ENCODE measurements around the gene ESYT3. TPM values are rescaled to one million over a fixed set of nuclear protein-coding genes. Genes with fewer than 3 reads are reported as not detected.
"Not testable (repeated sequence)": the region's sequence is repeated elsewhere in the genome, so short reads cannot be mapped to it uniquely, and the experiment has no call there.

The ESYT3 gene
- total RNA-seq, 1 donor from 2014 or later = 1.0 TPM

- Histone ChIP-seq H3K27ac (replicated peaks) (no peak overlapping the region), H3K27me3 (ENCODE audit: low read depth) (no peaks in the 10 kb centered on the region), H3K4me1 (no peaks in the 10 kb centered on the region), H3K4me3 (no peak overlapping the region), H3K36me3 (no peaks in the 10 kb centered on the region), H3K9me3 (replicated peaks) (no peaks in the 10 kb centered on the region)
- no peak for DNase-seq
- intact Hi-C loops (cut with micrococcal nuclease) = no loop called here
- no peak for TF ChIP-seq CTCF (IDR thresholded peaks at IDR 0.05; ENCODE audit: borderline replicate concordance)
Measured at GRCh38 chr3:138450704-138451424, 16.4 kb downstream of the ESYT3 start.

GRCh38 chr3:138451595-138452162 lies 17.3 kb downstream of the ESYT3 start:
- no peaks in the 10 kb centered on the region for H3K36me3 ChIP-seq
- no peak for TF ChIP-seq CTCF (IDR thresholded peaks at IDR 0.05; ENCODE audit: borderline replicate concordance)
- no peak overlapping the region for H3K27ac ChIP-seq (replicated peaks)
- no peaks in the 10 kb centered on the region for H3K9me3 ChIP-seq (replicated peaks)
- intact Hi-C loops (cut with micrococcal nuclease) = no loop called here
- no peaks in the 10 kb centered on the region for H3K27me3 ChIP-seq (ENCODE audit: low read depth)
- H3K4me1 ChIP-seq = no peaks in the 10 kb centered on the region
- no peak overlapping the region for H3K4me3 ChIP-seq
- DNase-seq = no peak

- DNase-seq = no peak
Measured at GRCh38 chr3:138452436-138452835, 18.0 kb downstream of the ESYT3 start.

GRCh38 chr3:138453940-138454339 lies 19.5 kb downstream of the ESYT3 start:
- intact Hi-C loops (cut with micrococcal nuclease); DNase-seq; H3K36me3 ChIP-seq: not testable (repeated sequence)

More at GRCh38 chr3:138452436-138452835, 18.0 kb downstream of the ESYT3 start:
- Histone ChIP-seq H3K4me1 (no peaks in the 10 kb centered on the region), H3K27me3 (ENCODE audit: low read depth) (no peaks in the 10 kb centered on the region), H3K9me3 (replicated peaks) (no peaks in the 10 kb centered on the region), H3K27ac (replicated peaks) (no peak overlapping the region), H3K4me3 (no peak overlapping the region), H3K36me3 (no peaks in the 10 kb centered on the region)
- intact Hi-C loops (cut with micrococcal nuclease) = no loop called here
- no peak for TF ChIP-seq CTCF (IDR thresholded peaks at IDR 0.05; ENCODE audit: borderline replicate concordance)

GRCh38 chr3:138455801-138456716 lies 21.6 kb downstream of the ESYT3 start:
- DNase-seq = no peak
- TF ChIP-seq CTCF (IDR thresholded peaks at IDR 0.05; ENCODE audit: borderline replicate concordance) = no peak
- Histone ChIP-seq H3K36me3 (no peaks in the 10 kb centered on the region), H3K9me3 (replicated peaks) (no peaks in the 10 kb centered on the region), H3K27me3 (ENCODE audit: low read depth) (no peaks in the 10 kb centered on the region), H3K4me3 (no peak overlapping the region), H3K27ac (replicated peaks) (no peak overlapping the region), H3K4me1 (peaks cover 22% of the 10 kb centered on the region)
- intact Hi-C loops (cut with micrococcal nuclease) = no loop called here

More at GRCh38 chr3:138453940-138454339, 19.5 kb downstream of the ESYT3 start:
- H3K4me1 ChIP-seq = peaks cover 13% of the 10 kb centered on the region
- not testable (repeated sequence) for H3K9me3 ChIP-seq (replicated peaks); H3K27ac ChIP-seq (replicated peaks); H3K4me3 ChIP-seq; H3K27me3 ChIP-seq (ENCODE audit: low read depth)

All from left ventricle myocardium inferior (tissue), 1 donor.